UCSD-AML1 (cell line): ENCODE measurements around the gene SLC10A1.

Source experiments
- DNase-seq: peaks from one replicate; lab custom pipeline; 2025; ENCODE audit not compliant: unreplicated experiment; lab: John Stamatoyannopoulos, UW

SLC10A1 gene

DNA sequence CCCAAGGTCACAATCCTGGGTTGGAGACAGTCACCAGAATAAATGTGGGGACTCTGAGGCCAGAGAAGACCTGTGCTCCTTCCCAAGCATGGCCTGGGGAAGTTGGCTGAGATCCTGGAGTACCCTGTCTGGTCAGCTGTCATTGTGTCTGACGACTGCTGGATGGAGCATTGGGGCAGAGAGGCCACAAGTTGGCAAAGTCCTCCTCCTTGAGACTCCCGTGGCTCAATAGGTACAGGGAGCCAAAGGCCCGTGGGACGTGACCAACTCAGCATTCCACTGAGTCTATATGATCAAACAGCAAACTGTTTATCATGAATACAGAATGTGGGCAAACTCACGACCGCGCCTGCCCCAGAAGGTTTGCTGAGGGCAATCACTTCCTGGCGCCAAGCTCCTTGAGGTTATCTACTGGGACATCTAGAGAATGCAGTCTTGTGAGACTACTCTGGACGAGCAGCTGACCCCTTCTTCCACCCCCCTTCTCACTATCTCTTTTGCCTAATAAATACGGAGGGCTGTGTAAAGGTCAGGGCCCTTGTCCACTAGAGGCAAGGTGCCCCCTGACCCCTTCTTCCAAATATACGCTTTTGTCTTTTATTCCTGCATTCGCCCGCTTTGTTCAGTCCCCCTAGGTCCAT, 14.3 kb upstream of the SLC10A1 start:
- DNase-seq = no peak

DNA sequence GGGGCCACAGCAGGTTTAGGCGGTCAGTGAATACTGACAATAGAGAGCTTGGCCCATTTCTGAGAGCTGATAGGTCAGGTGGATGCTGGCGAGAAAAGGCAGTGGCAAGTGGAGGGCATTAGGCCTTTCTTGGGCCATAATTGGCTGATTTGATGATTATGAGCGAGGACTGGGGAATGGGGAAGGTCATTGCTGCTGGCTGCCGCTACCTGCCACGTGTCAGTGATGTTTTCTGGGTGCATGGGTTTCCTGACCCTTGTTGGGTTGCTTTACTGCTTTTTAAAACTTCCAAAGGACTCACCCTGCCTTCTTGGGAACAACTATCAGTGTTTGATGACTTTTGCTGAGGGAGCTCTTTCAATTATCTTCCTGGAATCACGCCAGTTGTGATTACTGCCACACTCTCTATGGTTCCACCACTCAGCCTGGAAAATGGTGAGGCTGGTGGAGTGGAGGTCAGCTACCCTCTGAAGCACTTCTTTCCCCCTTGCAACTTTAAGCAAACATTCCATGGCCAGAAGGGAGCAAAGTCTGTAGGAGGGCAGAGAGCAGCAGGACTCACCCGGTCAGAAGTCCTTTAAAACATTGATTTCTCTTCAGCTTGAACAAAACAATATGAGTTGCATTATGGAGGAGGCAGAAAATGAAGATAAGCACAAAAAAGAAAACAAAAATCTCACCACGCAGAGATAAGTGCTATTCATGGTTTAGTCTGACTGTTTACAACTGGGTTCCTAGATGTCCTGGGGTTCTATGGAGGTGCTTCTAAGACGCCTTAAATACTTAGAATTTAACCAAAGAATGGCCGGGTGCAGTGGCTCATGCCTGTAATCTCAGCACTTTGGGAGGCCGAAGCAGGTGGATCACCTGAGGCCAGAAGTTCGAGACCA, 12.1 kb upstream of the SLC10A1 start:
- no peak for DNase-seq

DNA sequence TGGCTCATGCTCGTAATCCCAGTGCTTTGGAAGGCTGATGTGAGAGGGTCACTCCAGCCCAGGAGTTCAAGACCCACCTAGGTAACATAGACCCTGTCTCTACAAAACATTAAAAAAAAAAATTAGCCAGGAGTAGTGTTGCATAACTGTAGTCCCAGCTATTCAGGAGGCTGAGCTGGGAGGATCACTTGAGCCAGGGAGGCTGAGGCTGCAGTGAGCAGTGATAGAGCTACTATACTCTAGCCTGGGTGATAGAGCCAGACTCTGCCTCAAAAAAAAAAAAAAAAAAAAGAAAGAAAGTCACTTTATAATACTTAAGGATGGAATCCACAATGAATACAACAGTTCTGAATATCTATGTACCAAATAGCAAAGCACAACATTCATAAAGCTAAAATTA, 10.2 kb upstream of the SLC10A1 start:
- DNase-seq = no peak

DNA sequence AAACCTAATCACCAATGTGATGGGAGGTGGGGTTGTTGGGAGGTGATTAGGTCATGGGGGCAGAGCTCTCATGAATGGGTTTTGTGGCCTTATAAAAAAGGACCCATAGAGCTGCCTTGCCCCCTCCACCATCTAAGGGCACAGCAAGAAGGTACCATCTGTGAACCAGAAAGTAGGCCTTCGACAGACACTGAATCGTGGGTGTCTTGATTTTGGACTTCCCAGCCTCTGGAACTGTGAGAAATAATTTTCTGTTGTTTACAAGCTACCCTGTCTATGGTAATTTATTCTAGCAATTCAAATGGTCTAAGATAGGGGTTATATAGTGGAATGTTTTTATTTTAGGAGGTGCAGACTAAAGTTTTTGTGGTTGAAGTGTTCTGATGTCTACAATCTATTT, 7.9 kb upstream of the SLC10A1 start:
- no peak for DNase-seq

DNA sequence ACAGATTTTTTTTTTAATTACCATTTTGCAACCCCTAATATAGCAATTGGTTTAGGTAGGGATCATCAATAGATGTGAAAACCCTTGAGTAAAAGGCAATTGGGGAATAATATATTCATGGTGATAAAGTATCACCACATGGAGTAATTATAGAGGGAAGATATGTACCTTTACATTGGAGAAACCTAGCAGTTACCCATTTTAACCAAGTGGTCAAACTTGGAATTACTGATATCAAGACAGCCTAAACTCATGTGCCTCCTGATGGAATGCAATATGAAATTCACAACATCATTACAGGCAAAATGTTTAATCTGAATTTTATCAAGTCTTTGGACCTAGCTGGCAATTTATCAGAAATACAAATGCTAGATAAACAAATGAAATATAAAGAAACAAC, 6.7 kb upstream of the SLC10A1 start:
- DNase-seq = no peak

DNA sequence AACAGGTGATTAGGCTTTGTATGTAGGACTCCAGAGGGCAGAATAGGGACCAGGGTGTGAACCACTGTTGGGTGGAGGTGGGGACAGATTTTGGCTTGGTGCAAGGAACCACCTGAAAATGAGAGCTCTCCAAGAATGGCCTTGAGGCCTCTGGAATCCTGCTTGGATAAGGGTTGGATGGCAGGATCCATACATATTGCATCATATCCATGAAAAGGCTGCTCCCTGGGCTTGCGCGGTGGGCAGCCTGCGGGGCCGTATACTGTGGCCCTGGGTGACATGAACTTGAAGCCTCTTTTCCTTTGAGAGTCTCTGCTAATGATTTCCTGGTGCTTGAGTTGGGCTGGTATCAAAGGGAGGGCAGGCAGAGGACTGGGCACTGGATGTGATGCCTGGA, 1.3 kb upstream of the SLC10A1 start:
- DNase-seq = no peak

DNA sequence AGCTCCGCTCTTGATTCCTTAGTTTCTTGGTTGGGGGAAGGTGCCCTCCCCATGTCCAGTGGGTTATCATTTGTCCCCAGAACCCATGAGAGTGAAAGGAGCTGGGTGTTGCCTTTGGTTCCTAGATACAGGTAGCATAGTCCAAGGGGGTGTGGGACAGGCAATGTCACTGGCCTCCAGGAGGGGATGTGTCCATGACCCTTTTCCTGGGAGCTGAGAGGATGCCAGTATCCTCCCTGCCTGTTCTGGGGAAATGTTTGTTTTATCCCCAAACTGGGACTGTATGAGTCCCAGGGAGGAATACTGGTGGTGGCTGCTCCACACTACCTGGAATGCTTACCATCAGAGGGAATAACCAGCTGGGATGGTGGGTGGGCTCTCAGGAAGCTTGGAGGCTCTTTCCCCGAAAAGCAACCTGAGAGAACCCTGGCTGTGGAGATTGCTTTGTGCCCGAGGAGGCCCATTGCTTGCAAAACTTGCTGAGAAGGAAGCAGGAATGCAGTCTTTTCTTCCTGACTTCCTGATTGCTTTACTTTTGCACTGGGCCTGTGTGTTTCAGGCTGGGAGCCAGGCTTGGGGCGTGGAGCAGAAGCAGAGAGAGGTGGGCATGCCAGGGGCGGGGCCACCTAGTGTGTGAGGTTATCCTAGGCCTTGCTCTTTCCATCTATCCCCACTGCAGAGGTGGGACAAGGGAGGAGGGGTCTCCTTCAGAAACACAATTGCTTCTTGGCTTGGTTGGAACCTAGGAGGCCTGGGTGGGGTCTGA, 715 bp upstream of the SLC10A1 start:
- no peak for DNase-seq

DNA sequence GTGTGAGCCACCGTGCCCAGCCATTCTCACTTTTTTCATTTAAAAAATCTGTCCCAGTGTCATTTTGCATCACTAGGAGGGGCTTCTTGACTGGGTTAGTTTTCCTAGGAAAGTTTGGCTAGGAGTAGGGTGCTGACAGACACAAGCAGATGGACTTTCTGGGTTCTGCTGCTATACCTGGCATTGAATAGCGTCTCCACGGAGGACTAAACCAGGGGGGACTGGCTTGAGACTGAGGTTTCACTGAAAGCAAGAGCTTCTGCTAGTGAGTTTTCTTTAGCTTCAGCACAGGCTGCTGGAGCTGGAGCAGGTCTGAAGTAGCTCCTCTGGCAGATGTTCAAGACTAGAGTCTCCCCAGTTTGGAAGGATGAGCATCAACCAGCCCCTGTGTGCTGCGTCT, 1.4 kb downstream of the SLC10A1 start:
- DNase-seq = no peak

DNA sequence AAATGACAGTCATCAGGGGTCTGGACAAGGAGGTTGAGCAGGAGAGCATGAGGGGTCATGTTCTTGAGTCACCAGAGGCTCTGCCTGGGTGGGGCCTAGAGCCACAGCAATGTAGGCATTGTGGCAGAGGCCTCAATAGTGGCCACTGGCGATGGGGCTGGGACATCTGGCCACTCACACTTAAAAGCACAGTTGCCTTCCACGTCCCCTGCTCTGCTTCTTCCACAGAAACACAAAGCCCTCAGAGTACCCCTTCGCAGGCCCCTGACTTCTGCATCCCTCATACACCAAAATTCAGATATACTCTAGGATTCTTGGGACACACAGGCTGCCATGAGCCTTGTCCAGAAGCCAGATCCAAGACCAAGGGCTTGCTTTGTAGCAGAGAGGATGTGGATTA, 2.2 kb downstream of the SLC10A1 start:
- no peak for DNase-seq

DNA sequence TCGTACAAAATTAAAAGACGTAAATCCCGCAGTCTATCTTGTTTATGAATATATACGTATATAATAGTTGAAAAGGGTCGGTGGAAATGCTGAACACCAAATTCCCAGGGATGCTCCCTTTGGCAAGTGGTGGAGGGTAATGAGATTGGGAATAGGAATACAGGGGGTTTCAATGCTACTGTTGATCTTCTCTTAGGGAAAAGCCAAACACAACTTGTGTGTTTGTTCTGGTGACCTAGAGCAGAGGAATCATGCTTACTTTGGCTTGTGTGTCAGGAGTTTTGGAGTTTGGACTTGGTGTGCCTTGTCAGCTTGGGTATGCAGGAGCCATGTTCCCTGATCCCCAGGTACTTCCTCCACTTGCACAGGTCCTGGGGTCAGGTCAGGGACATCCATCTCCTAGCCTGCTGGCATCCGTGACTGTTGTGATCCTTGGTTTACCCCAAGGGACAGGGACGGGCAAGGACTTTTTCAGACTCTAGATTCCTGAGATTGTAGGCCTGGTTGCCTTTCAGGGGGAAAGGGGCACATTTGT, 4.1 kb downstream of the SLC10A1 start:
- no peak for DNase-seq

DNA sequence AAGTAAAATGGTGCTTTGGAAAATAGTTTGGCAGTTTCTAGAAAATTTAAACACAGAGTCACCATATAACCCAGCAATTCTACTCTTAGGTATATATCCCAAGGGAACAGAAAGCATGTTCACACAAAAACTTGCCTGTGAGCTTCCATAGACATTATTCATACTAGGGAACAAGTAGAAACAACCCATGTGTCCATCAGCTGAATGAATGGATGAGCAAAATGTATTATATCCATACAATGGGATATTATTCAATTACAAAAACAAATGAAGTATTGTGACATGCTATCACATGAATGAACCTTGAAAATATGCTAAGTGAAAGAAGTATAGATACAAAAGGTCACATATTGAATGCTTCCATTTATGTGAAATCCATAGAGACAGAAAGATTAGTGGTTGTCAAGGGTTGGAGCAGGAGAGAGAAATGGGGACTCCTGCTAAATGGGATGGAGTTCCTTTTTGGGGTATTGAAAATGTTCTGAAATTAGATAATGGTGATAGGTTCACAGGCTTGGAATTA, 7.9 kb downstream of the SLC10A1 start:
- no peak for DNase-seq

DNA sequence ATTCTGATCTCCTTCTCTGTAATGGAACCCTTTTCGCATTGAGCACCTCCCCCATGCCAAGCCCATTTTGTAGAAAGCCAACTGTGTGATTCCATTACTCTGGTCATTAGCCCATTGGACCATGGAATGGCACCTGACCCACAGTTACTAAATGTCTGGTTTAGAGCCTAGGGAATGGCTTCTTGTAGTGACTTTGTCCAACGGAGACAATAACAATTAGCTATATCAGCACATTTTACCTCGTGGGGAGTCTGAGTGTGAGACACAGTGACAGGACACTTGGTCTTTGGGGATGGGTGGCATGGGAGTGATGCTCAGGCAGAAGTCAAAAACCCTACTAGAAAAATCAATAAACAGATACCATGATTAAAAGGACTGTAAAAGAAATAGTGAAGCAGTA, 10.4 kb downstream of the SLC10A1 start:
- no peak for DNase-seq

DNA sequence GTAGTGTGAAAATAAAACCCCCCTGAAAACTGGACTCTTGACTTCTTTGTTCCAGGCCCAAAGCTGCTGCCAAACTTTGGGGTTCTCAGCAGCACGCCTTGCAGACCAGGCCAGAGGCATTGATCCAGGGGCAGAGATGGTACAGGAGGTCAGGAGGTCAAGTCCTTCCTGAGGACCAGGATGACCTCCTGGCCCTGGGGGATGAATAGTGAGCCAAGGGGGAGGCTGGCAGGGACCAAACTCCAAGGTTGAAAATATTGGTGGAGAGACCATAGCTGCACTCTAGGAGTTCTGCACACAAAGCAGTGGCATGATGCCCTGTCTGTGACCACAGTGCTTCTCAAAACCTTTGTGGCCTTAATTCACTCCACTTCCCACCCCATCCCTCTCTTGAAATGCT, 12.1 kb downstream of the SLC10A1 start:
- no peak for DNase-seq

DNA sequence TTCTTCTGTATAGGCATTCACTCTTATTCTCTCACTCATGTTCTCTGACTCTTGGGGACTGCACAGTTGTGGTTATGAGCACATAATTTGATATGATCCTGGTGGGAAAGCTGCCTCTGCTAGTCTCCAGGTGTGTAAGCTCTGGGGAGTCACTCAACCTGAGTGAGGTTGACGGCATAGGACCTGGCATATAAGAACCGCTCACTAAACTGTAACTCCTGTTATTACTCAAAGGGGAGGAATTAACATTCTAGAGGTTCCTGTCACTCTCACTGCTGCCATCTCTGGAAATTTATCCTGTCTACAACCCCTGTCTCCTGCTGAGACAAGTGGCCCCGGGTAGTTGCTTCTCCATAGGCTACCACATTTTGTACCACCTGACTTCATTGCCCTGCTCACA, 16.1 kb downstream of the SLC10A1 start:
- DNase-seq = no peak

DNA sequence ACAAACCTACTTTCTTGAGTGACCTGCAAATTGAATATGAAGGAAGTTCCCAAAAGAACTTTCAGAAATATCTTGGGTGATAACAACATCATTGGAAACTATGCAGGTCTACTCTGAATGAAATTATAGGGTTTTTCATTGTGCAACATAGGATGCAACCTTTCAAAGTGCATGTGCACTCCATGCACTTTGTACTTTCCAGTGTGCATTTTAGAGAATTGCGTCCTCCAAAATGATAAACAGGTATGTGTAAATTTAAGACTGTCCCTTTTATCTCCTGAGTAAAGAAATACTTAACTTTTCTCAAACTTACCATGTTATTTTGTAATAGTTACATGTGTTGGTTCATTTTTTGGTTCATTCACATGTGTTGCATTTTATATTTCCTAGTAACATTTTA, 16.9 kb downstream of the SLC10A1 start:
- DNase-seq = no peak

DNA sequence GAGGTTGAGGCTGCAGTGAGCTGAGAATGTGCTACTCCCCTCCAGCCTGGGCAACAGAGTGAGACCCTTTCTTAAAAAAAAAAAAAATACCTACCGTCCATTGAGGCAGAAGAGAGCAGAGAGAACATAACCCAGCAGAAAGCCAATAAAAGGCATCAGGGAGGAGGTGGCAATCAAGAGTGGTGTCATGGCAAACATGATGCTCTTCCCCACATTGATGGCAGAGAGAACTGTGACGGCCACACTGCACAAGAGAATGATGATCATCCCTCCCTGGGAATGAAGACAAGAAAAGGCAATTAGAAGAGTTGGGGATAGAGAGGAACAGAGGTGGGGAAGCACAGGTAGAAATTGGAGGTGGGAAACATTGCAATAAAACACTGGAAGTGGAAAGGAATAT, 18.0 kb downstream of the SLC10A1 start:
- no peak for DNase-seq

DNA sequence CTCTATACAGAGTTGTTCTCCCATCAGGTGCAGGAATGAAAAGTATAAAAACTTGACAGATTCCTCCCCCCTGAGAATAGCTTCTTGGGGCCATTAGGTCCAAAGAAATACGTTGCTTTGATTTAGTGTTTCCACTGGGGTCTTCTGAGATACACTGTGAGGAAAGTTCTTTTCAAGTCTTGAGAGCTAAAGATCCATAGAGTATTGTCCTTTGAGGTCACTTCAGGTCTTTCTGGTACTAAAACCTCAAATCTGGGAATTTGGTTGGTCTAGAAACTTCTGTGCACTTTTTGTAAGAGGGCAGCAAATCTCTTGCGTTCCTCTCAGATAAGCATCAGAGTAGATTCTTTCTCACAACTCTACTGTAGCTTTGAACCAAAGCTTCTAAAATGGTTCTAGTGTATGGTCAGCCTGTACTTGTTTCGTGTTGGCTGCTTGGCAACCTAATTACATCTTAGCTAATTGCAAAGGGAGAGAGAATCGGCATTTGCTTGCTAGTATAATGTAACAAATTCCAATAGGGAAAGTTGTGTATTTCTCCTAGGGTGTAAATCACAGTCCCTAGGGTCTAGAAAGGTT, 20.1 kb downstream of the SLC10A1 start:
- DNase-seq = no peak

DNA sequence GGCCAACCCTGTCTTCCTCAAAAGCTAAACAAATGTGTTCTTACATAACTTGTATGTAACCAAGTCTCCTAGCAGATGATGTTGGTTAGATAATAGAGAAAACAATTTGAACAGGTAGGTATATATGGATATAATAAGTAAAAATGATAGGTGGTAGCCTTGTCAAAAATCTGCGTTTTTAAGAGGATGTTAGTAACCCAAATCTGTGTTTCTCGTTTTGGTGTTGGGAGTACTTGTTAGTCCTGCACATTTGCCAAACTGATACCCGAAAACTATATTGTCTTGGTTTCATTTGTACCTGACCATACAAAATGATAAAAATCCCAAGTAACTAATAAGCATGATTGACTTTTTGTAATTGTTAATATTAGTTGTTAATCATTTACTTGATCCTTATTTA, 22.0 kb downstream of the SLC10A1 start:
- DNase-seq = no peak

DNA sequence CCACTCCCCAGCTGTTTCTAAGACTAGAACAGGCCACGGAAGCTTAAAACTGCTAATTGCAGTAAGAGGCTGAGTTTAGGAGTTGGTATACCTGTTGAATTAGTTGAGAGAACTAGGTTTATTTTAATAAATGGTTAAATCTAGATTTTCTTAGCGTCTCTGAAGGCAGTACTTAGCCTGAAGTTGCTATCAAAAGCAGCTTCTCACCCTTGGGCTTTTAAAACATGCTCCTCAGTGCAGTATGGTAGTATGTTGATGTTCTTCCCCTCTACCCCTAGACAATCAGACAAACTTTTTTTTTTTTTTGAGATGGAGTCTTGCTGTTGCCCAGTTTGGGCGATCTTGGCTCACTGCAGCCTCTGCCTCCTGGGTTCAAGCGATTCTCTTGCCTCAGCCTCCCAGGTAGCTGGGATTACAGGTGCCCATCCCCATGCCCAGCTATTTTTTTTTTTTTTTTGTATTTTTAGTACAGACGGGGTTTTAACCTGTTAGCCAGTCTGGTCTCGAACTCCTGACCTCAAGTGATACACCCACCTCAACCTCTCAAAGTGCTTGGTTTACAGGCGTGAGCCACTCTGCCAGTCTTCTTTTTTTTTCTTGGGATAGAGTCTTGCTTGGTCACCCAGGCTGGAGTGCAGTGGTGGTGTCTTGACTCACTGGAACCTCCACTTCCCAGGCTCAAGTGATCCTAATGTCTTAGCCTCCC, 23.3 kb downstream of the SLC10A1 start:
- DNase-seq = no peak
